Fibroblast of skin of back (primary cell): ENCODE measurements around the gene HDGFL3.

Experiments used
- DNase-seq: peaks from one replicate; pipeline ENCODE4 v3.0.0-alpha.2; 2013

HDGFL3 gene

GRCh38 chr15:83123529-83123928 is 84.1 kb downstream of the HDGFL3 start:
- no peak for DNase-seq

- DNase-seq: no peak
Measured at GRCh38 chr15:83119968-83120581, 87.5 kb downstream of the HDGFL3 start.

- no peak for DNase-seq
Measured at GRCh38 chr15:83118968-83119367, 88.7 kb downstream of the HDGFL3 start.

GRCh38 chr15:83118291-83118827 is 89.3 kb downstream of the HDGFL3 start:
- no peak for DNase-seq

GRCh38 chr15:83115831-83116565 is 91.6 kb downstream of the HDGFL3 start:
- DNase-seq: no peak

GRCh38 chr15:83115410-83115809 is 92.2 kb downstream of the HDGFL3 start:
- no peak for DNase-seq

- no peak for DNase-seq
Measured at GRCh38 chr15:83114856-83115255, 92.8 kb downstream of the HDGFL3 start.

- DNase-seq: no peak
Measured at GRCh38 chr15:83113881-83114674, 93.5 kb downstream of the HDGFL3 start.

- no peak for DNase-seq
Measured at GRCh38 chr15:83112956-83113299, 94.7 kb downstream of the HDGFL3 start.

GRCh38 chr15:83112233-83112955 is 95.2 kb downstream of the HDGFL3 start:
- DNase-seq: peak; percentile 86

GRCh38 chr15:83111149-83111548 is 96.5 kb downstream of the HDGFL3 start:
- no peak for DNase-seq

- no peak for DNase-seq
Measured at GRCh38 chr15:83110381-83110780, 97.2 kb downstream of the HDGFL3 start.

- DNase-seq: no peak
Measured at GRCh38 chr15:83109532-83109931, 98.1 kb downstream of the HDGFL3 start.

GRCh38 chr15:83108266-83109219 is 99.1 kb downstream of the HDGFL3 start:
- peak; percentile 46 for DNase-seq

- DNase-seq: no peak
Measured at GRCh38 chr15:83107841-83108181, 99.8 kb downstream of the HDGFL3 start.

- DNase-seq: peak; percentile 13
Measured at GRCh38 chr15:83106994-83107840, 100.4 kb downstream of the HDGFL3 start, which contains the start of gene TM6SF1. Gene TM6SF1 (plus strand): TSS chr15:83107645. CDS start chr15:83107681, 36 bp downstream.

- DNase-seq: no peak
Measured at GRCh38 chr15:83105440-83105839, 102.2 kb downstream of the HDGFL3 start.

GRCh38 chr15:83104141-83104540 is 103.5 kb downstream of the HDGFL3 start:
- no peak for DNase-seq

GRCh38 chr15:83102346-83102745 is 105.3 kb downstream of the HDGFL3 start:
- DNase-seq: no peak

GRCh38 chr15:83100097-83100646 is 107.5 kb downstream of the HDGFL3 start:
- no peak for DNase-seq
